Prostate gland (tissue), 2 donors: Measurements from ENCODE around the gene URI1. TPM values are rescaled to one million over a fixed set of nuclear protein-coding genes. Genes with fewer than 3 reads are reported as not detected.
A peak's percentile ranks its signal among the peaks of the same experiment; 100 is the strongest.
"Not testable (repeated sequence)": the region's sequence is repeated elsewhere in the genome, so short reads cannot be mapped to it uniquely, and the experiment has no call there.

ENCODE experiments used
- DNase-seq: peaks from one replicate; pipeline ENCODE4 v3.0.0-alpha.2; 2019; ENCODE audit warnings: low spot score
- H3K27ac ChIP-seq, 2 donors: fragments of 200-600 bp; sonication (generic); 2 replicates each; pipeline ENCODE4 v1.5.1; 2017 to 2019
- H3K27me3 ChIP-seq: fragments of 200-600 bp; sonication (generic); replicated peaks from 2 replicates; pipeline ENCODE4 v1.5.1; 2019; ENCODE audit not compliant: insufficient read depth
- H3K36me3 ChIP-seq, 2 donors: fragments of 200-600 bp; sonication (generic); 1 replicate in 1 of 2; 2 replicates in 1 of 2; pipeline versions ENCODE4 v1.5.1 to v1.8.1; 2017 to 2019
- H3K4me1 ChIP-seq: fragments of 200-600 bp; sonication (generic); replicated peaks from 2 replicates; pipeline ENCODE4 v1.5.1; 2019
- H3K4me3 ChIP-seq, 2 donors: fragments of 200-600 bp; sonication (generic); 2 replicates each; pipeline ENCODE4 v1.5.1; 2017 to 2019
- H3K9me3 ChIP-seq: fragments of 200-600 bp; sonication (generic); 2 replicates; pipeline ENCODE4 v1.5.1; 2017
- CTCF ChIP-seq, 4 experiments: fragments of 200-600 bp in 2 of 4; fragments of 450-650 bp in 2 of 4; sonication (generic) in 2 of 4; IDR thresholded peaks; 1 replicate in 3 of 4; 2 replicates in 1 of 4; pipeline ENCODE4 v1.5.1; 2016 to 2019; ENCODE audit warnings: antibody characterized with exemption in 4 of 4, mild to moderate bottlenecking in 2 of 4, moderate library complexity in 2 of 4
- POLR2A ChIP-seq: fragments of 450-650 bp; IDR thresholded peaks from one replicate; pipeline ENCODE4 v1.6.1; 2016; ENCODE audit warnings: antibody characterized with exemption, mild to moderate bottlenecking
- POLR2AphosphoS5 ChIP-seq: sonication (generic); formaldehyde crosslinking; IDR thresholded peaks from one replicate; pipeline ENCODE4 v1.6.1; 2017; ENCODE audit warnings: antibody characterized with exemption
- WGBS: methylation state at CpG from one replicate; pipeline ENCODE4 v1.1.5; 2018; 5-methylcytosine and 5-hydroxymethylcytosine counted together
- intact Hi-C: fragments of 100-400 bp; cut with DNase I; formaldehyde crosslinking; loops from one replicate; pipeline ENCODE4 v1.14.2; 2022
- total RNA-seq, 2 donors: library from RNA; depleted of rRNA; stranded (reverse); fragments of >200 nt; gene quantifications; one replicate each; pipeline ENCODE4 v1.1.0, GENCODE V29; 2016

Gene URI1
- total RNA-seq, 2 donors from 2014 or later = 48.2 to 71.0 TPM

DNA sequence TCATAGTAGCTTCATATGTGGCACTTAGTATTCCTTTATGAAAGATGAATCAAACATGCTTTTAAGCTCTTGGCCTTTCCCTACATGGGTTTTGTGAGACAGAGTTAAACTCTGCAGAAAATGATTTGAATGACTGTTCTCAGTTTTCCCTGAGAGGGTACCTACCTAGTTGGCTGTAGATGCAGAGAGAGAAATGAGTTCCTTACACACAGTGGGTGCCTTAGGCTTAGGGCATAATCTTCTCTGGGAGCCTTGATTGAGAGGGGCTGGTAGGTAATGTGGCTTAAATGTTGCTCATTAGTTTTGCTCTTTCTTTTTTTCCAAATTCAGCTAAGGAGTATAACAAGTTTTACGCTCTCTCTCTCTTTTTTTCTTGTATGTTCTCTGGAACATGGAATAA, 3.0 kb downstream of the URI1 start:
- Histone ChIP-seq H3K4me1 (peaks cover 12% of the 10 kb centered on the region), H3K9me3 (no peaks in the 10 kb centered on the region), H3K27ac (peak overlapping the region; percentile 18 to 43), H3K27me3 (no peaks in the 10 kb centered on the region), H3K36me3 (no peaks in the 10 kb centered on the region), H3K4me3 (no peak overlapping the region)
- TF ChIP-seq POLR2A = no peak
- no peak for TF ChIP-seq CTCF (IDR thresholded peaks at IDR 0.05)
- TF ChIP-seq POLR2AphosphoS5 = no peak
- WGBS = 35% methylated on average over 1 of the region's 1 CpG
- intact Hi-C loops = no loop called here
- no peak for DNase-seq

GRCh38 chr19:29945433-29945832, 3.4 kb downstream of the URI1 start:
- Histone ChIP-seq H3K36me3 (no peaks in the 10 kb centered on the region), H3K27ac (peak overlapping the region; percentile 18 to 43), H3K27me3 (no peaks in the 10 kb centered on the region), H3K4me1 (peaks cover 12% of the 10 kb centered on the region), H3K4me3 (no peak overlapping the region), H3K9me3 (no peaks in the 10 kb centered on the region)
- TF ChIP-seq CTCF (IDR thresholded peaks at IDR 0.05) (no peak), POLR2AphosphoS5 (no peak), POLR2A (no peak)
- DNase-seq = no peak
- WGBS = 8% methylated on average over 4 of the region's 4 CpGs
- intact Hi-C loops = no loop called here

GRCh38 chr19:29946645-29947044, 4.6 kb downstream of the URI1 start:
- 75% methylated on average over 2 of the region's 2 CpGs for WGBS
- Histone ChIP-seq H3K4me3 (no peak overlapping the region), H3K4me1 (peaks cover 12% of the 10 kb centered on the region), H3K27ac (no peak overlapping the region), H3K36me3 (no peaks in the 10 kb centered on the region), H3K27me3 (no peaks in the 10 kb centered on the region), H3K9me3 (no peaks in the 10 kb centered on the region)
- no peak for DNase-seq
- TF ChIP-seq POLR2A (no peak), POLR2AphosphoS5 (no peak), CTCF (IDR thresholded peaks at IDR 0.05) (no peak)
- intact Hi-C loops = no loop called here

DNA sequence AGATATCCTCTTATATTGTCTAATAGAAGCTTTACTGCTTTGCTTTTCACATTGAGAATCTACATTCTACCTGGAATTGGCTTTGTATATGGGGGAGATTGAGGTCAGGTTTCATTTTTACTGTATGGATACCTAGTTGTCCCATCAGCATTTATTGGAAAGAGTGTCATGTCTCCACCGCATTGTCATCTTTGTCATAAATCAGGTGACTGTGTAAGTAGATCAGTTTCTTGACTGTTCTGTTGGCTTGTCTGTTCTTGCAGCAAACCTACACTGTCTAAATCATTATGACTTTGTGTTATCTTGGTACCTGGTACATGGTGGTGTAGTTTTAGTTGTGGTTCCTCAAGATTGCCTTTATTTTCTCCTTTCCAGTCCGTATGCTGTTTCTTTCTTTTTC, 5.8 kb downstream of the URI1 start:
- H3K4me1 ChIP-seq = peaks cover 12% of the 10 kb centered on the region
- no peaks in the 10 kb centered on the region for H3K36me3 ChIP-seq
- intact Hi-C loops = no loop called here
- WGBS = 61% methylated on average over 2 of the region's 2 CpGs
- no peaks in the 10 kb centered on the region for H3K9me3 ChIP-seq
- H3K27ac ChIP-seq = no peak overlapping the region
- H3K4me3 ChIP-seq = no peak overlapping the region
- no peaks in the 10 kb centered on the region for H3K27me3 ChIP-seq
- TF ChIP-seq CTCF (IDR thresholded peaks at IDR 0.05) = no peak
- no peak for TF ChIP-seq POLR2A
- TF ChIP-seq POLR2AphosphoS5 = no peak
- no peak for DNase-seq

DNA sequence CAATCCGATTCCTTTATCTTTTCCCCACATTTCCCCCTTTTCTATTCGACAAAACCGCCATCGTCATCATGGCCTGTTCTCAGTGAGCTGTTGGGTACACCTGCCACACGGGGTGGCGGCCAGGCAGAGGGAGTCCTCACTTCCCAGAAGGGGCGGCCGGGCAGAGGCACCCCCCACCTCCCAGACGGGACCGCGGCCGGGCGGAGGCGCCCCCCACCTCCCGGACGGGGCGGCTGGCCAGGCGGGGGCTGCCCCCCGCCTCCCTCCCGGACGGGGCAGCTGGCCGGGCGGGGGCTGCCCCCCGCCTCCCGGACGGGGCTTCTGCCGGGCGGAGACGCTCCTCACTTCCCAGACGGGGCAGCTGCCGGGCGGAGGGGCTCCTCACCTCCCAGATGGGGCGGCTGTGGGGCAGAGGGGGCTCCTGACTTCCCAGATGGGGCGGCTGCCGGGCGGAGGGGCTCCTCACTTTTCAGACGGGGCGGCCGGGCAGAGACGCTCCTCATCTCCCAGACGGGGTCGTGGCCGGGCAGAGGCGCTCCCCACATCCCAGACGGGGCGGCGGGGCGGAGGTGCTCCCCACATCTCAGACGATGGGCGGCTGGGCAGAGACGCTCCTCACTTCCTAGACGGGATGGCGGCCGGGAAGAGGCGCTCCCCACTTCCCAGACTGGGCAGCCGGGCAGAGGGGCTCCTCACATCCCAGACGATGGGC, 6.9 kb downstream of the URI1 start:
- H3K4me3 ChIP-seq, intact Hi-C loops, H3K9me3 ChIP-seq, H3K27me3 ChIP-seq, H3K27ac ChIP-seq, DNase-seq, H3K36me3 ChIP-seq: not testable (repeated sequence)
- WGBS = 90% methylated on average over 28 of the region's 57 CpGs
- peaks cover 12% of the 10 kb centered on the region for H3K4me1 ChIP-seq
